Skeletal muscle satellite cell (primary cell): Measurements from ENCODE around the gene DLGAP5.

Experiments
- H3K27me3 ChIP-seq: 2 replicates; pipeline ENCODE4 v1.7.0; 2013; ENCODE audit warnings: low read length; ENCODE audit not compliant: control insufficient read depth, insufficient read depth
- H3K36me3 ChIP-seq: 2 replicates; pipeline ENCODE4 v1.7.0; 2013; ENCODE audit warnings: mild to moderate bottlenecking, control low read depth, low read length; ENCODE audit not compliant: insufficient read depth
- H3K4me1 ChIP-seq: 2 replicates; pipeline ENCODE4 v1.7.0; 2013; ENCODE audit warnings: low read length; ENCODE audit not compliant: control insufficient read depth, insufficient read depth
- H3K4me2 ChIP-seq: 2 replicates; pipeline ENCODE4 v1.7.0; 2013; ENCODE audit warnings: mild to moderate bottlenecking, low read length
- H3K4me3 ChIP-seq: 2 replicates; pipeline ENCODE4 v1.7.0; 2013; ENCODE audit warnings: low read length
- H3K9ac ChIP-seq: 2 replicates; pipeline ENCODE4 v1.7.0; 2013; ENCODE audit warnings: mild to moderate bottlenecking, low read depth, low read length, moderate library complexity
- H3K9me3 ChIP-seq: replicated peaks from 2 replicates; pipeline ENCODE4 v1.7.0; 2013; ENCODE audit warnings: mild to moderate bottlenecking, control low read depth, low read length

DLGAP5 gene

DNA sequence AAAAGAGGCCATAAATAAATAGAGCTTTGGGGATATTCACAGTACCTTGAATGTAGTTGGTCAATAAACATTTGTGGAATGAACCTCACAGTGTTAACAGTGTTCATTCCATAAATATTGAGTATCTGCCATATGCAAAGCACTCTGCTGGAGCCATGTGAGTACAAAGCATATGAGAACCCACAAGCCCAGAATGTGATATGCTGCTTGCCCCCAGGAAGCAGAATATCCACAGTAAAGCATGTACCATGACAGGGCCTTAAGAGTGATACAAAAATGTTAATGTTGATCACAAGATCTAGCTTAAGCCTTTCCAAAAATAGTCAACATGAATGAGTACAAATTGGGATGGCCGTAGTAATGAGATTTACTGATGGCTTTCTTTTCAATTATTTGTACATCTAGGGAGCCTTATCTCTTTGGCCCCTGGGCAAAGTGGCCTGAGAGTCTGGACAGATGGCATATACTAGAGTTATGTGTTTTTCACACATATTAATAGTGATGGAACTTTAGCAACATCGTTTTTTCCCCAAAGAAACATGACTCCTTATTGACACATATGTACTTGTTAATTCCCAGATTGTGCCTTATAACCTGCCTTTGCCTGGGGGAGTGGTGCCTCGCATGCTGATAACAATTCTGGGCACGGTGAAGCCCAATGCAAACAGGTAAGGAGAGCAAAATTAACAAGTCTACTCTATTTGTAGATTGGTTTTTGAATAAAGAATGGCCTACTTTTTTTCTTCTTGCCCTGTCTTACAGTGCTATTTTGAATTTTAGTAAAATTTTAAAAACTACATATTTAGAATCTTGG is 51.5 kb downstream of the DLGAP5 start:
- no peaks in the 10 kb centered on the region for H3K9me3 ChIP-seq
- H3K4me1 ChIP-seq: peaks cover 18% of the 10 kb centered on the region
- H3K36me3 ChIP-seq: peaks cover 70% of the 10 kb centered on the region
- H3K4me2 ChIP-seq: no peak overlapping the region
- no peak overlapping the region for H3K4me3 ChIP-seq
- no peak overlapping the region for H3K9ac ChIP-seq
- no peaks in the 10 kb centered on the region for H3K27me3 ChIP-seq

DNA sequence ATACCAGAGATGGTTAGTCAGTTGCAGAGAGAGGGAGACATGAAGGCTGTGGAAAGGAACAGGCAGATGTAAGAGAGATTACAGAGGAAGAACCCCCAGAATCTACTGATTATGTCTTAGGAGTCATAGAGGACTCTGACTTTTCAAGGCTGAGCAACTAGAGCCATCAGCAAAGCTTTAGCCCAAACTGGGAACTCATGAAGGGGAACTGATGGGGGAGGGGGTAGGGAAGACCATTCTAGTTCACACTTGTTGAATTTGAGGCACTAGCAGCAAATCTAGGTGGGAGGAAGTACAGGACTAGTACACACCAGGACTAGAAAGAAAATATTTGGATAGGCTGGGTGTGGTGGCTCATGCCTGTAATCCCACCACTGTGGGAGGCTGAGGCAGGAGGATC is 52.2 kb downstream of the DLGAP5 start:
- no peaks in the 10 kb centered on the region for H3K9me3 ChIP-seq
- H3K27me3 ChIP-seq: no peaks in the 10 kb centered on the region
- no peak overlapping the region for H3K4me2 ChIP-seq
- no peak overlapping the region for H3K4me3 ChIP-seq
- H3K4me1 ChIP-seq: peaks cover 18% of the 10 kb centered on the region
- peaks cover 69% of the 10 kb centered on the region for H3K36me3 ChIP-seq
- H3K9ac ChIP-seq: no peak overlapping the region

DNA sequence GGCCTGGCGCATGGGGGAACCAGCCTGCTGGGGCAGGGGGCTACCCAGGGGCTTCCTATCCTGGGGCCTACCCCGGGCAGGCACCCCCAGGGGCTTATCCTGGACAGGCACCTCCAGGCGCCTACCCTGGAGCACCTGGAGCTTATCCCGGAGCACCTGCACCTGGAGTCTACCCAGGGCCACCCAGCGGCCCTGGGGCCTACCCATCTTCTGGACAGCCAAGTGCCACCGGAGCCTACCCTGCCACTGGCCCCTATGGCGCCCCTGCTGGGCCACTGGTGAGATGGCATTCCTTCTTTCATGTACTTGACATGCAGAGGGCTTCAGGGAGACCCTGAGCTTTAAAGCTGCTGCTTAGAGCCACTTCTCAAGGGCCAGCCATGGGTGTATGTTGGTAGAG is 53.3 kb downstream of the DLGAP5 start:
- Histone ChIP-seq H3K36me3 (peaks cover 62% of the 10 kb centered on the region), H3K27me3 (no peaks in the 10 kb centered on the region), H3K4me3 (no peak overlapping the region), H3K4me1 (peaks cover 27% of the 10 kb centered on the region), H3K9ac (no peak overlapping the region), H3K9me3 (no peaks in the 10 kb centered on the region), H3K4me2 (no peak overlapping the region)

DNA sequence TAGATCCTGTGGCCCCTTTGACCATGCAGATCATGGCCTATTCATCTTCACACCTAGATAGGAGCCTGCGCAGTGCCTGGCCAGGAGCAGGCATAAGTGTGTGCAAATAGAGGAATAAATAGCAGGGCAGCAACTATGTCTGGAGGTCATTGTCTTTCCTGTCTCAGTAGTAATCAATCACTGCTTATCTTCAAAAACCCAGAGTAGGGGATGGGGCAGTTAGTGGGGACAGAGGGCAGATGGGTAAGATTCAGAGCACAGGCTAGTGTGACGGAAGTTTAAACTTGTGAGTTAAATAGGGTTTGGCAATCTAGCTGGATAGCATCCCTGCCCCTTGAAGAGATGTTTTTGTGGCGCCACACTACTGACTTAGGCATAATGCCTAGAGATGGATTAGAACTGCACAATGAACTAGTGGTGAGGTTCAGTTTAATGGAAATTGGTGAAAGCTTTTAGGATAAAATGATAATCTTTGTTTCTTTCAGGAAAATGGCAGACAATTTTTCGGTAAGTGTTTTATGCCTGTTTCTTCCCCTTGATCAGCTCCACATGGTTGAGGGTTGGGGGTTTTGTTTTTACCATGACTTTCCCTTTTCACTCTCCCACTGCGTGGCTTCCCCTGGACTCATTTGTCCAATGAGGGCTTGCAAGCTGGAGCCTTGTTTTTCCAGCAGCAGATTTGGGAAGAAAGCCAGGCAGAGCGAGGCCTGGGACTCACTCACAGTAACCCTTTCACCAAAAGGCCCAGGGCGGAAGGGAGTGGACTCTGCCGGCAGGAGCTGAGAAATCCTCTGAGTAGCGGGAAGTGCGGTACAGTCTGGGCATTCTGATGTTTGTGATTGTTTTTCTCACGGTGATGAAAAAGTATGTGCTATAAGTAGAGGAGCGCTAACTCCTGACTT is 54.2 kb downstream of the DLGAP5 start:
- Histone ChIP-seq H3K4me2 (peak overlapping the region; percentile 17), H3K9ac (peak overlapping the region; percentile 20), H3K9me3 (no peaks in the 10 kb centered on the region), H3K4me1 (peaks cover 30% of the 10 kb centered on the region), H3K4me3 (no peak overlapping the region), H3K27me3 (no peaks in the 10 kb centered on the region), H3K36me3 (peaks cover 54% of the 10 kb centered on the region)

DNA sequence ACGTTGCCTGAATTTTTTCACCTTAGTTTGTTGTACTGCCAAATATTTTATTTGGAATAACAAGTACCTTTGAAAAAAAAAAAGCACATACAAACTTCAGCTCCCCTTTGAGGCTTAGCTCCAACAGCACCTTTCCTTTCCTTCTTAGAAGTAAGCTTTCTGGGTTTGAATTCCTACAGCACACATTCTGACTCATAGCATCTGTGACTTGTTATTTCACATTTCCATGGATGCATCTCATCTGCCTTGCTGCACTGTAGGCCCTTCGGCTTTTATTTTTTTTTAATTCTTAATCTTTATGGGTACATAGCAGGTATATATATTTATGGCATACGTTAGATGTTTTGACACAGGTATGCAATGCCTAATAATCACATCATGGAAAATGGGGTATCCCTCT is 55.1 kb downstream of the DLGAP5 start:
- H3K4me1 ChIP-seq: peaks cover 39% of the 10 kb centered on the region

DNA sequence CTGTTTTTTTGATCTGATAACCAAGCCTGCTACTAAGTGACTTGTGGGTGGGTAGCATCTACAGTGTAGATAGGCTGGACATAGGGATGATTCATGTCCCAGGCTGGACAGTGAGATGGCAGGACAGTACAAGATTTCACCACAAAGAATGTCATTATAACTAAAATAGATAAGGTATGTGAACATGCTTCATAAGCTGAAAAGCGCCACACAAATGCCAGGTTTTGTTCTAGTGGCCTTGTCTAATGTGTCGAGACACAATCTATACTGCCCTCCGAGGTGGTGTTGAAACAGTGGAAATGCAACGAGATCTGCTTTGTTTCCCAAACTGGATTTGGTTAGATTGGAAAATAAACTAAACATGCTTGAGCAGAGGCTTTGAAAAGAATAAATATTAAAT is 58.0 kb downstream of the DLGAP5 start:
- Histone ChIP-seq H3K4me3 (no peak overlapping the region), H3K4me1 (peaks cover 48% of the 10 kb centered on the region), H3K36me3 (peaks cover 17% of the 10 kb centered on the region), H3K4me2 (peak overlapping the region; percentile 34), H3K9me3 (no peaks in the 10 kb centered on the region), H3K27me3 (no peaks in the 10 kb centered on the region), H3K9ac (no peak overlapping the region)

More for the DNA sequence above, 55.1 kb downstream of the DLGAP5 start:
- Histone ChIP-seq H3K4me3 (no peak overlapping the region), H3K9ac (no peak overlapping the region), H3K9me3 (no peaks in the 10 kb centered on the region), H3K36me3 (peaks cover 45% of the 10 kb centered on the region), H3K4me2 (no peak overlapping the region), H3K27me3 (no peaks in the 10 kb centered on the region)

DNA sequence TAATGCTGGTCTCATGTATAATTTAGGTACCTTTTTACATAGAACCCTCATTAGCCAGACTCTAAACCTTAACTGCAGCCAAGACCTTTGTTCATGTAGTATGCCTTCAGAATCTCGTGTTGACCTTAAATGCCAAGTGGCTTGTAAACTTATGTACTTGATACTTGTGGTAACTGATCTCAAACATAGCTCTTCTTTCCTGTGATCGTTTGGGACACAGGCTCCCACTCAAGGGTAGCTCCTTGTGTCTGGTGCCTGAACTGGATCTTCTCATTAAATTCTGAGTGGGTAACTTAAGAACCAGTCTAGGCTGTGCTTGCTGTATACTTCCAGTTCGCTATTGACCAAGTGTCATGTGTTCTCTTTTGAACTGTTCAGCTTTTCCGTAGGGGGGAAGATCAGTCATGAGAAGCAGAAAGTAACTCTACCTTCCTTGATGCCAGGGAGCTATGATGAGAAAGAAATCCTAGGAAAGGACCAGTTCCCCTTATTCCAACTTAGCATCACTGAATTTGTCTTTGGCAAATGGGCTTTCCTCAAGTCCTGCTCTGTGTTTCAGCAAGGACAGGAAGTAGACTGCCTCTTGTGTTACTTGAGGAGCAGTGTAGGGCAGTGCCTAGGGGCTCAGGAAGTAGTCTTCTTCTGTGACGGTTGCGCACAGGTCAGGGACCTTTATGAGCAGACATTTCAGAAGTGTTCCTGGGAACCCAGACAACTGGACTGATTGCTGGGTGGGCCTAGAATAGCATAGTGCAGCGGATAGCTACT is 59.8 kb downstream of the DLGAP5 start:
- no peak overlapping the region for H3K9ac ChIP-seq

DNA sequence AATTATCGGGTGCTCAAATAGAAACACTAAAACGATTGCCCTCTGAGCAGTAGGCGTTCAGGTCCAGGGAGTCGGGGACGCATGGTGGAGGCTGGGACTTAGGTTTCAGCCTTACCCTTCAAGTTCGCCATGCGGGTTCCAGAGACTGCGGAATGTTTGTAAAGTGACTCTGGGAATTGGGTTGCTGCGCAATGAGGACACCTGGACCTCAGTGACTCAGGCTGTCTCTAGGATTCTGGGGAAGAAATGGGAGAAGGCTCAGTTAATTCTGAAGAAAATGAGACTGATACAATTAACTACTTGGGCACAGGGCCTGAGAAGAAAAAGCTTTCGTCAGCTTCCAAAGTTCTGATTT is 61.2 kb downstream of the DLGAP5 start:
- H3K4me1 ChIP-seq: peaks cover 44% of the 10 kb centered on the region
- peak overlapping the region; percentile 83 for H3K4me2 ChIP-seq
- peak overlapping the region; percentile 79 for H3K4me3 ChIP-seq
- H3K36me3 ChIP-seq: peaks cover 8% of the 10 kb centered on the region
- H3K9me3 ChIP-seq: no peaks in the 10 kb centered on the region
- peak overlapping the region; percentile 93 for H3K9ac ChIP-seq
- no peaks in the 10 kb centered on the region for H3K27me3 ChIP-seq

More for the DNA sequence above, 59.8 kb downstream of the DLGAP5 start:
- Histone ChIP-seq H3K36me3 (peaks cover 8% of the 10 kb centered on the region), H3K4me2 (peak overlapping the region; percentile 83), H3K4me1 (peaks cover 50% of the 10 kb centered on the region), H3K9me3 (no peaks in the 10 kb centered on the region), H3K27me3 (no peaks in the 10 kb centered on the region), H3K4me3 (peak overlapping the region; percentile 79)

DNA sequence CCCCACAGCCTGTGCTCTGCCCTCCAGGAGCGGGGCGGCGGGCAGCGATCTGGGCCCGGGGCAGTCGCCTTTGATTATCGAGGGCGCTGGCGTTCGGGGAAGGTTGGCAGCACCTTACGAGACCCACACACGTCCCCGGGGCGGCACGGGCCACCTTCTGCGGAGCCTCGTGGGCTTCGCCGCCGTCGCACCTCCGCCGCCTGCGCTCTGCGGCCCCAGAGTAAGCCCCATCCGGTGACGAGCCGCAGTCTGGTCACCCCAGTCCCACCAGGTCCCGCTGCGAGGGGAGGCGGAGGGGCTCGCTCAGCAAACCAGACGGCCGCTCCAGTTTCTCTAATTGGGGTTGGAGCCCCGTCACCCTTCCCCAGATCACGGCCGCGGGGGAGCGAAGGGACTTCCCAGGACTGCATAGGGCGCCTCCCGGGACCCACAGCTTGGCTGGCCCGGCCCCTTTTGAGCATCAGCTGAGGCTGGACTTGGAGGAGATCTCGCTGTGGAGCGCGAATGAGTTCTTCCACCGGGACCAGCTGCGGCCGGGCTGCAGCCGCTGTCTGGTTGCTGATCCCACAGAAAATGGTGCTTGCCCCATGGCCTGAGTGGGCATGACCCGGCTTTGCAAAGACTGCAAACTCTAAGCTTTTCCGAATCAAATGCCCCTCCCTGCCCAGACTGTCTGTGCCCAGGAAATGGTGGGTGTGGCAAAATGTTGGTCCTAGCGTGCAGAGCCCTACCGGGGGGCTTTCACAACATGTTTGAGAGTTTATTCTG is 61.8 kb downstream of the DLGAP5 start:
- H3K9me3 ChIP-seq: no peaks in the 10 kb centered on the region
- peaks cover 44% of the 10 kb centered on the region for H3K4me1 ChIP-seq
- no peaks in the 10 kb centered on the region for H3K27me3 ChIP-seq
- H3K4me3 ChIP-seq: peak overlapping the region; percentile 79
- peak overlapping the region; percentile 83 for H3K4me2 ChIP-seq
- H3K36me3 ChIP-seq: peaks cover 7% of the 10 kb centered on the region
- peak overlapping the region; percentile 93 for H3K9ac ChIP-seq

DNA sequence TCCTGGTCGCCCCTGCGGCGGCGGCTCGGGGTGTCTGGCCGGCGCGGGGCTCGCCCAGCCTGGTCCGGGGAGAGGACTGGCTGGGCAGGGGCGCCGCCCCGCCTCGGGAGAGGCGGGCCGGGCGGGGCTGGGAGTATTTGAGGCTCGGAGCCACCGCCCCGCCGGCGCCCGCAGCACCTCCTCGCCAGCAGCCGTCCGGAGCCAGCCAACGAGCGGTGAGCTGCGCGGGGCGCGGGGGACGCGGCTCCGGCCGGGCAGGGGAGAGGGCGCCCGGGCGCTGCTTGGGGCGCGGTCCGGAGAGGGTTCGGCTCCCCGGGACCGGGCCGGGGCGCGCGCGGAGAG is 62.3 kb downstream of the DLGAP5 start, which contains the start of gene LGALS3:
Gene LGALS3 (plus strand): TSS at position 167 of the 342 bp plus-strand sequence. CDS start 8,122 bp downstream, outside the sequence.
- Histone ChIP-seq H3K9ac (peak within 1 kb of the TSS; percentile 93), H3K4me2 (peak within 1 kb of the TSS; percentile 83), H3K4me3 (peak within 1 kb of the TSS; percentile 79), H3K27me3 (no peaks in the 10 kb centered on the region), H3K9me3 (no peaks in the 10 kb centered on the region), H3K4me1 (peaks cover 44% of the 10 kb centered on the region), H3K36me3 (peaks cover 4% of the 10 kb centered on the region)
